Activated CD4-positive, alpha-beta T cell treated with anti-CD3 and anti-CD28 coated beads, Interleukin-2, amount 50 U/mL, for 1 hour (primary cell): ENCODE measurements around the gene COL16A1.
A peak's percentile ranks its signal among the peaks of the same experiment; 100 is the strongest.

Source experiments
- DNase-seq: peaks from one replicate; pipeline ENCODE4 v3.0.0-alpha.2; 2020

COL16A1 gene

DNA sequence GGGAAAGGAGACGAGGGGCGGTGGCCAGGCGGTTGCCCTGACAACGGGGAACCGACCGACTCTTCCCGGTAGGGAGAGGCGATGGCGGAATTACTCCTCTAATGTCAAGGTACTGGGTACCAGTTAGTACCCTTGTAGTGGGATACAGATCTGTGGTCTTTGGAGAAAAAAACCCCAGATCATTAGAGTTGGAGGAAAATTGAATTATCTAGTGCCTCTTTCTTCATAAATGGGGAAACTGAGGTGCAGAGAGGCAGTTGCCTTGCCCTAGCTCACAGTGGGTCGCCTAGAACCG is 58.6 kb downstream of the COL16A1 start:
- no peak for DNase-seq

DNA sequence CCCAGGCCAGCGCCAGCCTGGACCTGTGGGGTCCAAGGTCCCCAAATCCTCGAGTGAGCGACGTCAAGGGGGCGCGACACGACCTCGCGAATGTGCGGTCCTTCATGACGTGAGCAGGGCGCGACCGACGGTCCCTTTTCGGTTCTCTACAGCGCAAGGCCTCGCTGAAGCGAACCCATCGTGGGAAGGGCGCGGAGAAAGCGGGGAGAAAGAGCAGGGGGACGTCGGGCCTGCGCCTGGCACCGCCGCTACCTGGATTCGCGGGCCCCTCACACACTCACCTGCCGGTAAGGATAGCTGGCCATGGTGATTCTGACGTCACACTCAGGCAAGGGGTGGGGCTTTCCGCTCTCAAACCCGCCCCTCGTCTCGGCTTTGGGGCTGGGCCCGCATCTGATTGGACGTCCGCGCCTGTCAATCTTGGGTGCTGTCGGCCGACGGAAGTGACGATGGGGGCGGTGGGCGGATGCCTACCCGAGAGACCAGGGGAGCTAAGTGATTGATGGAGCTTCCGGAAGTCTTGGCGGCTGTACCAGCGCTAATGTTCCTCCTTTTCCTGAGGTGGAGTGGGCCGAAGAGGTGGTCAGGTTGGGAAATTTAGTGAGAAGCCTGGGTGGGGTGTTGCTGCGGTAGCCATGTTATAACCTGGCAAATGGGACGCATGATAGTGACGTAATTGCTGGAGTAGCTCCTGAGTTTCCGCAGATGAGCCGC is 59.1 kb downstream of the COL16A1 start, which contains the start of gene PEF1:
TSS of gene PEF1 (minus strand) at position 317 of the 714 bp plus-strand sequence. CDS start at position 305, 12 bp downstream.
- peak; percentile 99 for DNase-seq

DNA sequence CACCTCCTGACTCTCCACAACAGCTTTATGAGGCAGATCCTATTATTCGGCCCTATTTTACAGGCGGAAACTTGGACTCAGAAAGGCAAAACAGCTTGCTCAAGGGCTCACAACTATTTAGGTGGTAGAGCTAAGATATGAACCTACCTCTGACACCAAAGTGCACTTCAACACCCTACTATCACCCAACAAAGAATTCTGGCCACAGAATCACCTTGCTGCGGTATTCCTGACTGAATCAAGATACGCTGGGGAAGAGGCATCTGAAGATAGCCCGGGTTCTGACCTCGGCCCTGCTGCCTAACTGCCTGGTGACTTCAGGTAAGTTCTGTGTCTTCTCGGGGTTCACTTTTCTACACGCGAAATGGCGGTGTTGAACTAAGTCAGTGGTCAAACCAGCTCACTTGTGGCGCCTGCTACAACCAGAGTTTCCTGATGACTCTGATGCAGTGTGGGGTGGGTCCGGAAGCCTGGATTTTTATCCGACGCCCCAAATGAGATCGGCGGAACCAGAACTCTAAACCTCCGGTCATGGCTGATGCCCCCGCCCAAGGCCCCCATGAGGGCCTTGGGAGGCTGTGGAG is 59.7 kb downstream of the COL16A1 start:
- DNase-seq: no peak

GRCh38 chr1:31642897-31643296 is 60.9 kb downstream of the COL16A1 start:
- no peak for DNase-seq

GRCh38 chr1:31642366-31642765 is 61.5 kb downstream of the COL16A1 start:
- no peak for DNase-seq

DNA sequence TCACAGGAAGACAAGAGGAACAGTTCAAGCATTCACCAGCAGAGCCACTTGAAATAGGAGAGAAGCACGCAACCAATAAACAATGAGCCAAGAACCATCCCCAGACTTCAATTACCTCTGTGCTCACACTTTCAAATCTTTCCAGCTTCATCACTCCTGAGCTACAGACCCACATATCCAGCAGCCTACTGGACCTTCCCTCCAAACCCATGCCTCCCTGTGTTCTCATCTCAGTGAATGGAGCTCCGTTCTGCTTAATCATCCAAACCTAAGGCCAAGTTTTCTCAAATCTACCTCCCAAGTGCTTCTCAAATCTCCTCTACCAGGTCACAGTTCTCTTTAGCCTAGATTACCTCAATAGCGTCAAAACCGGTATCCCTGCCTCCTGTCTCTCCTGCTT is 62.9 kb downstream of the COL16A1 start:
- DNase-seq: no peak

DNA sequence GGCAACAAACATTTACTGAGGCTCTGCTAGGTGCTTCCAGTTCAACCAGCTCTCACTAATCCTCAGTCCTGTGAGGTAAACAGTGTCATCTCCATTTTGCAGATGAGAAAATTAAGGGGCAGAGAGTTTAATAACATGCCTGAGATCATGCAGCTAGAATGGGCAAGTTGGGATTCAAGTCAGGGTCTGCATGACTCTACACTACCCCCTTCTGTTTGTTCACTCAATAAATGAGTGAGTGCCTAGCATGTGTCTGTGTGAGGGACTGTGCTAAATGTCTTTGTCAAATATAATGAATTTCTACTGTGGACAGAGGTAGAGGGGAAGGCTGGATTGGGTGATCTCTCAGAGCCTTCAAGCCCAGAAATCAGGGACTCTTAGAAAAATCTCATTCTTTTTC is 63.6 kb downstream of the COL16A1 start:
- no peak for DNase-seq

DNA sequence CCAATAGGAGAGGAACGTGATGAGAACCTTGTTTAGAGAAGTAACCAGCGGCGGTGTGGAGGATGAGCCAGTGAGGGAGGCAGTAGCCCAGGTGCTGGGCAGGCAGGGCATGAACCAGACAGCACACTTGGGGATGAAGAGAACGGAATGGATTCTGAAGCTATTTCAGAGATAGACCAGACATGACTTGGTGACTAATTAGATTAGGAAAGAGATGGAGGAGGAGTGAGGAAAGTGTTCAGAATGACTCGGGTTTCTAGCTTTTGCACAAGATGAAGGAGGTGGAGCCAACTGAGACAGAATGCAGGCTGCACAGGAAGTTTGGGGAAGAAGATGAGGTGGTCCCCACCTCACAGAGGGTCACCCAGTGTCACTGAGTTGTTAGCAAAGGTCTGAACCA is 64.3 kb downstream of the COL16A1 start:
- no peak for DNase-seq

DNA sequence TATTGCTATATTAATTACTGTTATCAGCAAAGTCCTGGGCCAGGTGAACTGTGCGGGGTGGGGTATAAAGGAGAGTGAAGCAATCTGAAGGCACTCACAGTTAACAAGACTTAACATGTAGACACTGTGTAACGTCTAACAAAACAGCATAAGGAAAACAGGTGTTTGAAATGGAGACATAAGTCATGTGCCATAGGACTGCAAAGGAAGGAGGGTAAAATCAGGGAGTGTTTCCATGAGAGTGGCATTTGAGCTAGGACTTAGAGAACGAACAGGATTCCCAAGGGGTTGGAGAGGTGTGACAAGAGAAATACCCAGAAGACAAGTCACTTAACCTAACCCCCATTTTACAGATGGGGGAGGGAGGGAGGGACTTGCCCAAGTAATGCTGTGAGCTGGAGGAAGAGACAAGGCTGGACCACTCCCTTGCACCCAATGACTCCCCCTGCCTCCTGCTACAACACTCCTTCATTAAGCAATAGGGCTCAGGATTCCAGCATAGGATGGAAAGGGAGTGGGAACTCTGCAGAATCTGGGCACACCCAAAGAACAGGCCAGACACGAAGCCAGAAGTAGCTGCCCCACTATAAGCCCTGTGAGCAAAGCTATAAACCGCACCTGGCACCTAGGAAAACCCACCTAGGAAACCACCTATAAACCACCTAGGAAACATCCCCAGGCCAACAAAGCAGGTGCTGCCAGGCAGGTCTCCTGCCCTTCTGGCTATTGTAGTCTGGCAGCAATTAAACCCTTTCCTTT is 65.7 kb downstream of the COL16A1 start:
- no peak for DNase-seq

DNA sequence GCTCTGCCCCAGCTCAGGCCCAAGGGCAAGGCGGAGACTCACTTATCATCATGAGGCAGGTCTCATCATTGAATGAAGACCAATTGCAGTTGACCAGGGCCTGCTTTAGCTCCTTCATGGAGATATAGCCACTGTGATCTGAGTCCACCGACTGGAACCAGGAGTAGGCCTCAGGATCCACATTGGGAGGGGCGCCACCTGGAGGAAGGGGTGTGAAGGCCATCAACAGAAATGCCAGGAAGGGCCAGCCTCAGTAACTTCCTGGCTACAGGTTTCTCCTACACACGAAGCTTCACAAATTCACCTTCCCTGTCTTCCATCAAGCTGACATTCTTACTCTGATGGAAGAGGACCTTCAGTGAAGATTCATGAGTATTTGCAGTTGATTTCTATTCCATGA is 70.7 kb downstream of the COL16A1 start:
- peak; percentile 14 for DNase-seq

DNA sequence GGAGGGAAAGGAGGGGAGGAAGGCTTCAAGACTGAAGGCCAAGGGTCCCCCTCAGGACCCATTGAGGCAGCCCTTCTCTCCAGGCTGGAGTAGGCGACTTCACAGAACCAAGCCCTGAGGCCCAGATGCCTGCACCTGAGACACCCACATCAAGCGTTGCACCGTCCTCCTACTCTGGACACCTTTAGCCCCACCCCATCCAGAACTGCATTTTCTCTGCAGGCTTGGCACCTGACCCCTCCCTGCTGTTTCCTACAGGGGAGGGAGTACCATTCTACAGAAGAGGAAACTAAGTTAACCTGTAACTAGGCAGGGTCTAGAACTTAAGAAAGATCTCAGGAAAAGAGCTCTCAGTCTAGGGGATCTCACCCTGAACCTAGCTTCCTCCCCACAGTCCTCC is 71.2 kb downstream of the COL16A1 start:
- no peak for DNase-seq

DNA sequence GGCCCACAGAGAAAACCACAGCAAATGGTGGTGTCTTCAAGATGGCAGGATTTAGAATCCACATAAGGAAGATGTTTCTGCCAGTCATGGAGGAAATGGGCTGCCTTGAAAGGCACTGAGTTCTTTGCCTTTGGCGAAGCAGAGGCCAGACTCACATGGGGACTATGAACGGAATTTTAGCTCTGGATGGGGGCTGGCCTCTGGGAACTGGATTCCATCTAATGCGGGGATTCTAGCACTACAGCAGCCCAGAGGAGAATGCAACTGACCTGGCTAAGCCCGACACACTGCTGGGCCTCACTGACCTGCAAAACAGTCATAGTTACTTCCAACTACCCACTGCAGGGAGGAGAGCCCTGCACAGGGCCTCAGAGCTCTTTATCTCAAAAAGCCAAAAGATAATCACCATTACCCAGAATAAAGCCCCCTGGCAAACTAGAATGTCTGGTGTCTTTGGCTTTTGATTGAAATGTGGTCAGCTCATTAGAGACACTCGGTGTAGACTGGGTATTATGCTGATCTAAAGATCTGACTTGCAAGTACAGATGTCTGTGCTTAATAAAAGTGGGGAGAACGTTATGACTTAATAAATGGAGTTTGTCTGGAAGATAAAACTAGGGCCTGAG is 74.8 kb downstream of the COL16A1 start:
- DNase-seq: no peak

DNA sequence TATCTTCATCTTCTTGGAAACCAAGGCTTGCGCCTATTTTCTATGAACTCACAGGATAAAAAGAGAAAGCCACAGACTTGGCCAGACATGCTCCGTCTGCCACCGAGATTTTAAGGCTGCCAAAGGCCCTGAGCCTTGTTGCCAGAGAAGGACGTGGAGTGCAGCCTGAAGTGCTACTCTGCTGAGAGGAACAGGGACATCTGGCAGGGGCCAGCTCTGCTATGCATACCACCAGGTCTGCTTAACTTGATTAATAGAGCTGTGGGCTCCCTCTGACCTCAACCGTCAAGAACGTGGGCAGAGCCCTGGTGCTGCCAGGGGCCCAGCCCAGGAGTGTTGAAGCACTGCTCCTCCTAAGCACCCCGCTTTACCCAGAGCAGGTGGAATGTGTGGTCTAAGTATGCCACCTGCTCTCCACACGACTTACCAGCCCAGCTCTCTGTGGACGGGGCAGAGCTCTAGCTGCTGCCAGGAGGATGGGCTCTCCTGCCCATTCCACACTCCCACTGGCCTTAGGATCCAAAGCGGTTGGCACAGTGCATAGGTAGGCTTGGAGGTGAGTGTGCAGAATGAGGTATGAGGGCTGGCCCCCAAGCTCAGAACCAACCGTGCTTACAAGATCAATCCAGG is 75.8 kb downstream of the COL16A1 start:
- DNase-seq: no peak

DNA sequence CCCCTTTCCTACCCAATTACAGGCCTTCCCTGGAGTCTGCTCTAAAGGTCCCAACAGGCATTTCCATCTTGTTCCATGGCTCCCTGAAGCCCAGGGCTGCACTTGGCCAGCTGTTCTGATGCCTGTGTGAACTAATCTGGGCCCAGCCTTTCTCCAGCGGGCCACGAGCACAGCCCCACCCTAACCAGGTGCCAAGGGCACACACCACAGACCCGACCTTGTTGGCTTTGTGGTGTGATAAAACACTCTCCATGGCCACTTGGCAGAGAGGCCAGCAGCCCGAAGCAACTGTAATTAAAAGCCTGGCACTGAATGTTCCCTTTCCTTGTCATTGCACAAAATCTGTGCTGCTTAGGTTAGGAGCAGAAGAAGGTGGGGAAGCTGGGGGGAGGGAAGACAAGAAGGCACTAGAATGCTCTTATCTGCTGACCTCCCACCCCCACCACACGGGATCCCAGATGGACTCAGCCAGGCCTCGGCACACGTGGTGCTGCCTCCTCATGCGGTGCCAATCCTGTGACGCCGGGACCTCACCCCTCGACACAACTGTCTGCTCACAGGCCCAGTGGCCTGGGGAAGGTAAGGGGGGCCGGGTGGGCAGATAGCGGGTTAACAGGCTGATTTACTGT is 76.4 kb downstream of the COL16A1 start:
- no peak for DNase-seq

DNA sequence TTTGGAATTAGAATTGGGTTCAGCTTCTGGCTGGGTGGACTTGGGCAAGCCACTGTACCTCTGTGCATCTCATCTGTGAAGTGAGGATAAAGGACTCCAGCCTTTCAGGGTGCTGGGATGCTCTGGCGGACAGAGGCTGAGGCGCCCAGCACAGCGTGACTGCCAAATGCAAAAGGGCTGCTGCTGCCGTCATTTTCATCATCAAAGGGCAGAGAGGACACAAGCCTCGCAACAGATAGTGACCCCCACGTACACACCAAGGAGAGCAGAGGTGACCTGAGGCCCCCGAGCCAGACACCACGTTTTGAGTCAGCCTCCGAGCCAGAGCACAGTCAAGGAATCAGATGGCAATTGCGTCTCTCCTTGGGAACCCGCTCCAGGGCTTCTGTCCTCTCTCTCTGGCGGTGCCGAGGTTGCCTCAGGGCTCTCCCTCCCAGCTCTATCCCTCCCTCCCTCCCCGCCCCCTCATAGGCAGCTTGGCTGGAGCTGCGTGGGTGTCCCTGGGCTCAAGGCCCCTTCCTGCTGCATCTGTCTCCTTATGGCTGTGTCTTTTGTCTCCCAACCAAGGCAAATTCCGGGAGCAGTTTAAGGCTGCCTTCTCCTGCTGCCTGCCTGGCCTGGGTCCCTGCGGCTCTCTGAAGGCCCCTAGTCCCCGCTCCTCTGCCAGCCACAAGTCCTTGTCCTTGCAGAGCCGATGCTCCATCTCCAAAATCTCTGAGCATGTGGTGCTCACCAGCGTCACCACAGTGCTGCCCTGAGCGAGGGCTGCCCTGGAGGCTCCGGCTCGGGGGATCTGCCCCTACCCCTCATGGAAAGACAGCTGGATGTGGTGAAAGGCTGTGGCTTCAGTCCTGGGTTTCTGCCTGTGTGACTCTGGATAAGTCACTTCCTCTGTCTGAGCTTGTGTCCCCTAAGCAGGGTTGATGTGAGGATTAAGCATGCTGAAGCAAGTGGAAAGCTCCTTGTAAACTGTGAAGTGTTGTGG is 77.3 kb downstream of the COL16A1 start:
- no peak for DNase-seq

DNA sequence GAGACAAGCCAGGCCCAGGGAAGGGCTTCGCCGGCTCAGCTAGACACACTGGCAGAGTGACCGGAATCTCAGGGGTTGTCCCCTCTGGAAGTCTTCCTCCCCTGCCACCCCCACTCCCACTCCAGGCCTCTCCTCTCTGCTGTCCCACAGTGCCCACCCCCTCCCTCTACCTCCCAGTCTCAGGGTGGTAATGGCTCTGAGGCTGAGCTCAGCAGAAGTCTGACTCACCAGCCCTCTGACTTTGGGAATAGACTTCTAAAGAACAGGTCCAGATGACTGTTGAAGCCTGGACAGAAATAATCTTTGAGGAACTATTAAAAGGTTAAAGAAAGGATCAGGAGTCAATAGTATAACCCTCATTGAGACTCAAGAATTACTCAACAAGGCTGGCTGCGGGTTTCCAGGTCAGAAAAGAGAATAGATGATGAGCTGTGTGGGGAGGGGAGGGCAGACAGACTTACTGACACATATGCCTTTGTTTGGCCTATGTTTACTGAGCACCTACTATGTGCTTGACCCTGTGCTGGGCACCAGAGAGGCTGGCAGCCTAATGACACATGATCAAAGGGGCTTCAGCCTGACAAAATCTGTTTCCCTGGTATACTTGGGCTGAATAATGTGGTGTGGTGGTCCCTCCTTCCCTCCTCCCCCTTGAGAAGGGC is 78.1 kb downstream of the COL16A1 start:
- no peak for DNase-seq

- DNase-seq: no peak
Measured at GRCh38 chr1:31624731-31625514, 78.9 kb downstream of the COL16A1 start.

DNA sequence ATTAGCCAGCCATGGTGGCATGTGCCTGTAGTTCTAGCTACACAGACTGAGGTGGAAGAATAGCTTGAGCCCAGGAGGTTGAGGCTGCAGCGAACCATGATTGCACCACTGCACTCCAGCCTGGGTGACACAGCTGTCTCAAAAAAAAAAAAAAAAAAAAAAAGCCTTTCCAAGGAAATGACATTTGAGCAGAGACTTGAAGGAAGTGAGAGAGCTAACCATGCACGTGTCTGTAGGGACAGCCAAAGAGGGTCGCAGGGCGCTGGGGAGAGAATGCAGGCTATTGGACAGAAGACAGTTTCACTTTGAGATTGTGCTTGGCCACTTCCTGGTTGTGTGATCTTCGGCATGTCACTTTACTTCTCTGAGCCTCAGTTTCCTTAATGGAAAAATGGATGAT is 79.5 kb downstream of the COL16A1 start:
- DNase-seq: no peak

GRCh38 chr1:31623365-31623764 is 80.5 kb downstream of the COL16A1 start:
- no peak for DNase-seq
